Activated CD4-positive, alpha-beta T cell treated with anti-CD3 and anti-CD28 coated beads for 36 hours (primary cell): Measurements from ENCODE around the gene RHEB. TPM values are rescaled to one million over a fixed set of nuclear protein-coding genes. Genes with fewer than 3 reads are reported as not detected.

Source experiments
- ATAC-seq: fragments of 200-7000 bp; cut with Tn5 transposase; one replicate; pipeline ENCODE4 v1.10.0; 2021; ENCODE audit warnings: mild to moderate bottlenecking, moderate library complexity
- CTCF ChIA-PET: fragments of 350-600 bp; sonication (Branson Sonifier 250); formaldehyde crosslinking; loops from one replicate; lab custom pipeline; 2021; ENCODE audit warnings: antibody characterized with exemption; lab: Charles Lee
- POLR2A ChIA-PET: fragments of 350-600 bp; sonication (Branson Sonifier 250); formaldehyde crosslinking; loops from one replicate; lab custom pipeline; 2021; ENCODE audit warnings: antibody characterized with exemption, inconsistent platforms; lab: Charles Lee
- DNase-seq: peaks from one replicate; pipeline ENCODE4 v3.0.0-alpha.2; 2020
- H3K27ac Mint-ChIP-seq: one replicate; pipeline ENCODE4 v1.8.0; 2021; ENCODE audit warnings: mixed read lengths
- H3K27me3 Mint-ChIP-seq: one replicate; pipeline ENCODE4 v1.8.0; 2021; ENCODE audit warnings: mixed read lengths
- H3K36me3 Mint-ChIP-seq: one replicate; pipeline ENCODE4 v1.8.0; 2021; ENCODE audit warnings: low read depth, mixed read lengths
- H3K4me1 Mint-ChIP-seq: one replicate; pipeline ENCODE4 v1.8.0; 2021; ENCODE audit warnings: mixed read lengths
- H3K4me3 Mint-ChIP-seq: one replicate; pipeline ENCODE4 v1.8.0; 2021; ENCODE audit warnings: mild to moderate bottlenecking, moderate library complexity, mixed read lengths
- H3K9me3 Mint-ChIP-seq: one replicate; pipeline ENCODE4 v1.8.0; 2021; ENCODE audit warnings: low read depth, mixed read lengths
- intact Hi-C, 2 experiments: fragments of 100-400 bp; cut with DNase I in 1 of 2; cut with micrococcal nuclease in 1 of 2; formaldehyde crosslinking; loops; one replicate each; pipeline versions ENCODE4 v1.14.2 to v1.15.1; 2022 to 2024; cut with DNase I, micrococcal nuclease
- total RNA-seq, 2 experiments: library from RNA; stranded (reverse); gene quantifications; one replicate each; pipeline ENCODE4 v1.2.3, GENCODE V29; 2021

The RHEB gene
- total RNA-seq, 2 experiments from 2014 or later, result 42.8 to 43.0 TPM

DNA sequence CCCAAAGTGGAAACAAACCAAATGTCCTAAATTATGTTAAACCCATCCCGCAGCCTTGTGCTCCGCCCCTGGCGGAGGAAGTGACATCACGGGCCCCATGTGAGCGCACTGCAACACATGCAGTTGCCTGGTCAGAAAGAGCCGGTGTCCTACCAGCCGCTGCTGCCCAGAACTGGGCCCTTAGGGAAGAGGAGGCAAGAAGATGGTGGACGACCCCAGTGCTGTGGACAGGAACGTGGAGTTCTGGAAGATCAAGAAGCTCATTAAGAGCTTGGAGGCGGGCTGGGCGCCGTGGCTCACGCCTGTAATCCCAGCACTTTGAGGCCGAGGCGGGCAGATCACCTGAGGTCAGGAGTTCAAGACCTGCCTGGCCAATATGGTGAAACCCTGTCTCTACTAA lies 18.0 kb downstream of the RHEB start:
- Mint-ChIP-seq H3K27me3 (no peaks in the 10 kb centered on the region), H3K4me1 (peaks cover 54% of the 10 kb centered on the region), H3K9me3 (no peaks in the 10 kb centered on the region), H3K4me3 (no peak overlapping the region), H3K27ac (no peak overlapping the region), H3K36me3 (peaks cover 7% of the 10 kb centered on the region)
- no peak for ATAC-seq
- ChIA-PET CTCF (interaction anchor here (0.7 kb wide), 1 partner anchor 14 kb away, joined by 3 read pairs; no protein-coding TSS in a partner anchor), POLR2A (no interaction called here)
- DNase-seq, result no peak
- intact Hi-C loops, result no loop called here

DNA sequence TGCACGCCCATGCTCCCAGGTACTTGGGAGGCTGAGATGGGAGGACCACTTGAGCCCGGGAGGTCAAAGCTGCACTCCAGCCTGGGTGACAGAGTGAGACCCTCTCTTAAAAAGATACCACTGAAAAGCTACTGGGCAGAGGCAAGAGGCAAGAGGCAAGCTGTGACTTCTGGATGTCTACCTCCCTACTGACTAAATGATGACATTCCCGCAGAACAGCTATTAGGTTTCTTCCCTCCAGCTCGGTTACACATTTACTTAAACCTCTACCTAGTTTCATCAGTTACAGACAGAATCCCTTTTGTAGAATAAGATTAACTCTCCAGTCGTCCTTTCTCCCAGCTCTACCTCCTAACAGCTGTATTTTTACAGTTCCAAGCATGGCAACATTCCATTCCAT lies 21.2 kb downstream of the RHEB start:
- no peak for DNase-seq
- no peaks in the 10 kb centered on the region for H3K27me3 Mint-ChIP-seq
- ChIA-PET CTCF (interaction anchor here (0.6 to 2.2 kb wide), 5 partner anchors 10 to 261 kb away, joined by 3 to 8 read pairs (median 4); no protein-coding TSS in a partner anchor), POLR2A (interaction anchor here (0.7 kb wide), 1 partner anchor 284 kb away, joined by 3 read pairs; no protein-coding TSS in a partner anchor)
- no peaks in the 10 kb centered on the region for H3K9me3 Mint-ChIP-seq
- no peak for ATAC-seq
- peaks cover 4% of the 10 kb centered on the region for H3K36me3 Mint-ChIP-seq
- H3K4me1 Mint-ChIP-seq, result peaks cover 56% of the 10 kb centered on the region
- no peak overlapping the region for H3K27ac Mint-ChIP-seq
- intact Hi-C loops, result no loop called here
- no peak overlapping the region for H3K4me3 Mint-ChIP-seq

DNA sequence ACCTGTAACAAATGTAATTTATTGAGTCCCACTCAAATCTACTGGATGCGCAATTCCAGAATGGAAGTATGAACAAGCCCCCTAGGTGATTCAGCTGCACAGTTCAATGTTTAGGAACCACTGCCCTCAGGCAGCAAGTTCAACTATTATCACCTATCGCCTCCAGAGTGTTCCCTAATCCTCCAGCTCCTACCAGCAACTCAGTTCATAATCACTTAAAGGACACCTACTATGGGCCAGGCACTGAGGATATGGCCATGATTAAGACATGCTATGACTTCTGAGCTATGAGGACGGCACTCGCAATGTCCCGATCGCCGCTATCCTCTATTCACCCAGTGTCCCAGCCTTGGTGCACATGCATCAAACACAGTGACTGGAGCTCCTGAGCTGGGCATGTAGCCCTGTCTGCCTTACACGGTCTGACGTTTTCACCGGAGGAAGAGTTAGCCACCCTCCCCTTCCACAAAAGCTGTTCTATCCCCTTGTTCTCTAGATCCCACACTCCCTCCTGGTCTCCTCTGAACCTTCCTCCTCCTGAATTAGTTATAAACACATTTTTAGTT lies 22.3 kb downstream of the RHEB start:
- intact Hi-C loops, result no loop called here
- Mint-ChIP-seq H3K36me3 (peaks cover 7% of the 10 kb centered on the region), H3K27ac (no peak overlapping the region), H3K9me3 (no peaks in the 10 kb centered on the region), H3K4me3 (no peak overlapping the region), H3K4me1 (peaks cover 51% of the 10 kb centered on the region), H3K27me3 (no peaks in the 10 kb centered on the region)
- ATAC-seq (no peak), DNase-seq (no peak)
- CTCF ChIA-PET, result interaction anchor here (0.5 to 2.2 kb wide), 7 partner anchors 9 to 131 kb away, joined by 3 to 8 read pairs (median 3); no protein-coding TSS in a partner anchor
- POLR2A ChIA-PET, result interaction anchor here (1.0 to 1.1 kb wide), 2 partner anchors 9 to 10 kb away, joined by 3 read pairs; no protein-coding TSS in a partner anchor

DNA sequence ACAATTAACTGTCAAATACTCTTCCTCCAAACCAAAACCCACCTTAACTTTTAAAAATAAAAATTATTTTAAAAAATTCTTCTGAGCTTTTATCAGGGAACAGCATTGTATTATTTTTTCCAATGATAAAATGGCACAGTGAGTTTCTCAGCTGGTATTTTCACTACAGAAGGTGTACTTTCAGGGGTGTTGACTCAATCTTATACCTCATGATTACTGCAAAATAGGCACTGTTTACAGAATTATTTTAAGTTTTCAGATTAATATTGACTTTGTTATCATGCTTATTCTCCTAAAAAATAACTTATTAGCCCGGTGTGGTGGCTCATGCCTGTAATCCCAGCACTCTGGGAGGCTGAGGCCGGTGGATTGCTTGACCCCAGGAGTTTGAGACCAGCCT lies 24.3 kb downstream of the RHEB start:
- Mint-ChIP-seq H3K27ac (no peak overlapping the region), H3K9me3 (no peaks in the 10 kb centered on the region), H3K4me3 (no peak overlapping the region), H3K27me3 (no peaks in the 10 kb centered on the region), H3K4me1 (peaks cover 41% of the 10 kb centered on the region), H3K36me3 (peaks cover 8% of the 10 kb centered on the region)
- ChIA-PET POLR2A (no interaction called here), CTCF (interaction anchor here (0.7 kb wide), 1 partner anchor 14 kb away, joined by 4 read pairs; no protein-coding TSS in a partner anchor)
- intact Hi-C loops, result no loop called here
- ATAC-seq, result no peak
- DNase-seq, result no peak

DNA sequence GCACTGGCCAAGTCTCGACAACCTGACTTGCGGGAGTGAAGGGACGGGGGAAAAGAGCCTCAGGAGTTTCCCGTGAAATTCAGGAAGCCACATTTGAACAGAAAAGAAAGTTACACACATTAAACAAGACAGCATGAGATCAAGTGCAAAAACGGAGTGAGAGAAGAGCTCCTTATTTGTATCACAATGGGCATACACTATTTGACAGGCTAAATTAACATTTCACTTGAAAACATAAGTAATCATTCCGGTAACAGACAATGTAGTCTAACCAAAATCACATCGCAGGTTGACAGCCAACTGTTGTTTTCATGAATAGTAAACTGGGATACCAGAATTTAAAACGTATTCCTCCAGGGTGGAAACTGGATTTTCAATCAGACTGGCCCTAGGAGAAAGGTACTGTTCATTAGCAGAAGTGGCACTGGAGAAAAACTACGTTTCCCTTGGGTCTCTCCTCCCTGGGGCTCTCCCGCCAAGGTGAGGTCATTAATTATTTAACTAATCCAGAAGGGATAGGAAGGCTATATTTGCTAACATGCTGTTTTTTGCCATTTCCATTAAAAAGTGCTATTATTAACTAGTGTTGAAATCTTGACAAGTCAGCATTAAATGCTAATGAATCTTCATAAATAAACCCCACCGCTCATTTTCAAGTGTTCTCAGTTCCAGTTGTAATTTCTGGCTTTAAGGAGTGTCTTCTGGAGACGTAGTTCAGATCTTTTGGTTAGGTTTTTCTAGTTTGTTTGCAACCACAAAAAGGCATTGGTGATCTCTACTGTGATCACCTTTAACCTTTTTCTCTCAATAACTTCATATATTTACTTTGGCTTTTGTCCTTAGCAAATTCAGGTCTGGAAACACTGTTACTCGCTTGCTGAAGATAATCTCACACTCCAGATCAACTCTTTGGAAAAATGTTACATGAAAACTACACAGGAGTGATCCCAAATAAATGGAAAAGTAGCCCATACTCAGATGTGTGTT lies 25.1 kb downstream of the RHEB start:
- intact Hi-C loops, result no loop called here
- peaks cover 13% of the 10 kb centered on the region for H3K36me3 Mint-ChIP-seq
- no peak for DNase-seq
- peaks cover 39% of the 10 kb centered on the region for H3K4me1 Mint-ChIP-seq
- no peaks in the 10 kb centered on the region for H3K9me3 Mint-ChIP-seq
- CTCF ChIA-PET, result interaction anchor here (1.0 kb wide), 1 partner anchor 17 kb away, joined by 3 read pairs; no protein-coding TSS in a partner anchor
- no peaks in the 10 kb centered on the region for H3K27me3 Mint-ChIP-seq
- H3K4me3 Mint-ChIP-seq, result no peak overlapping the region
- ATAC-seq, result no peak
- POLR2A ChIA-PET, result no interaction called here
- H3K27ac Mint-ChIP-seq, result no peak overlapping the region

DNA sequence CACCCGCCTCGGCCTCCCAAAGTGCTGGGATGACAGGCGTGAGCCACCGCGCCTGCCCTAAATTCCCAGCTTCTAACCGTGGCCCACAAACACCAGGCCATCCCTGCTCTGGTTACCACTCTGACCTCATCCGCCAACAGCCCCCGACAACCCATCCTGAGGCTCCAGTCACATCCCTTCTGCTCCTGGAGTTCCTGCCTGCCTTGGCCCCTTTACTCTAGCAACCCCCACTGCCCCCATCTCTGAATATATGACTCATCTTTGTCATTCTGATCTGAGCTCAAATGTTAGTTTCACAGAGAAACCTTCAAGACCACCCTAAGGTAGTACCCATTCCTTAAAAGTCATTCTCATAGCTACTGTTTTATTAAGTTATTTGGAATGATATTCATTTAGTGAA lies 26.6 kb downstream of the RHEB start:
- no peaks in the 10 kb centered on the region for H3K9me3 Mint-ChIP-seq
- CTCF ChIA-PET, result interaction anchor here (1.0 kb wide), 1 partner anchor 15 kb away, joined by 3 read pairs; no protein-coding TSS in a partner anchor
- no peak overlapping the region for H3K4me3 Mint-ChIP-seq
- H3K4me1 Mint-ChIP-seq, result peaks cover 30% of the 10 kb centered on the region
- no peak overlapping the region for H3K27ac Mint-ChIP-seq
- intact Hi-C loops, result no loop called here
- no peak for ATAC-seq
- POLR2A ChIA-PET, result no interaction called here
- peaks cover 23% of the 10 kb centered on the region for H3K36me3 Mint-ChIP-seq
- H3K27me3 Mint-ChIP-seq, result no peaks in the 10 kb centered on the region
- DNase-seq, result no peak

DNA sequence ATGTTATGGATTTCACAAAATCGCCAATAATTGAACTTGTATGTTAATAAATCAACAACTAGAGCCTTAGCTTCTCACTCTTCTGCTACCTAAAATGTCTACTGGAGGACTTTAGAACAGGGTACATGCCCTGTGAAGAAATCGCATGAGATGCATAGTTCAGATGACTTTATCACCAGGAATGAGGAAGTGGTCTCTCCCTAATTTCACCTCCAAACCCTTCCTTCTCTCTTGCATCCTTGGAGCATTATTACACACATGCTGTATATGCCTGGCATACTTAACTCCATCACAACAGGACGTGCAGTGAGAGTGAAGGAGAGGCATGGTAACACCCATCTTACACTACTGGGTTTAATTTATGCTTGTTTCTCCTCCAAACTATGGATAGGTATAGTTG lies 27.8 kb downstream of the RHEB start:
- Mint-ChIP-seq H3K4me1 (peaks cover 22% of the 10 kb centered on the region), H3K27me3 (no peaks in the 10 kb centered on the region), H3K36me3 (peaks cover 30% of the 10 kb centered on the region), H3K9me3 (no peaks in the 10 kb centered on the region), H3K27ac (no peak overlapping the region), H3K4me3 (no peak overlapping the region)
- ChIA-PET CTCF (interaction anchor here (0.6 to 1.0 kb wide), 3 partner anchors 9 to 430 kb away, joined by 3 to 4 read pairs (median 4); no protein-coding TSS in a partner anchor), POLR2A (no interaction called here)
- ATAC-seq, result no peak
- intact Hi-C loops, result no loop called here
- no peak for DNase-seq

DNA sequence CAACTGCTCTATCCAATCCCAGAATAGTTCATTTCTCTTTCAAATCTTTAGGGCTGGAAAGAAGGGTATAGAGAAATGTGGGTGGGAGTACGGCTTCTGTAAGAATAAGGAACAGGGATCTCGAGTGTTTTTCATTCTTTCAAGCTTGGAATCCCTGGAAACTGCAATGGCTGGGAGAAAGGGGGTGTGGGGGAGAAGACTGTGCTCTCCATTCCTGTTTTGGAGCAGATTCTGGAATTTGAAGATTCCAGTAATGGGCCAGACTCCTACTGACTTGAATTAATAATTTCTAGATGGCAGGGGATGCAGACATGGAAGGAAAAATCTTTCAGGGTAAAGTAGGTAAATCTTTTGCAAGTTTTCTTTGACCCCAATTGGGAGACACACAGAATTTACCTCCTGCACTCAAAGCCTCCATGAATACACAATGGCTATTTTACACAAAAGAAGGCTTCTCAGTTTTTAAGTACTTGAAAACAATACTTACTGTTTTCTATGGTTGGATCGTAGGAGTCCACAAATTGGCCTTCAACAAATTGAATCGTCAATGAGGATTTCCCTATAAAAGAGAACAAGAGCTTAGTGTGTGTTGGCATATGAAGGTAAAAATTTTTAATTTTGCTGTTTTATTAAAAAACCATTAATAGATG lies 29.1 kb downstream of the RHEB start:
- Mint-ChIP-seq H3K36me3 (peaks cover 37% of the 10 kb centered on the region), H3K4me1 (peaks cover 25% of the 10 kb centered on the region), H3K27me3 (no peaks in the 10 kb centered on the region), H3K4me3 (no peak overlapping the region), H3K9me3 (no peaks in the 10 kb centered on the region), H3K27ac (no peak overlapping the region)
- DNase-seq, result no peak
- ChIA-PET CTCF (interaction anchor here (0.9 to 1.5 kb wide), 3 partner anchors 15 to 269 kb away, joined by 3 to 5 read pairs (median 4); no protein-coding TSS in a partner anchor), POLR2A (no interaction called here)
- ATAC-seq, result no peak
- intact Hi-C loops, result no loop called here

DNA sequence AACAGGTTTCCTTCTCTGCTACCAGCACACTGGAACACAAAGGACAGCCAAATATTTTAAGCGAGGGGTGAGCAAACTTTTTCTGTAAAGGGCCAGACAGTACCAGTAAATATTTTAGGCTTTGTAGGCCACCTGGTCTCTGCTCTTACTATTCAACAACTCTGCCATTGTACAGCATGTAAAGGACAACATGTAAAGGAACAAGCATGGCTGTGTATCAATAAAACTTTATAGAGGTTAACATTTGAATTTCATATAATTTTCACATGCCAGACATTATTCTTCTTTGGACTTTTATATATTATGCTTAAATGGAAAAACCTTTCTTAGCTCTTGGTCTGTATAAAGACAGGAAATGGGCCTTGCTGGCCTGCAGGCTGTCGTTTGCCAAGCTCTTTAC lies 30.2 kb downstream of the RHEB start:
- Mint-ChIP-seq H3K4me3 (no peak overlapping the region), H3K9me3 (no peaks in the 10 kb centered on the region), H3K36me3 (peaks cover 45% of the 10 kb centered on the region), H3K27ac (no peak overlapping the region), H3K4me1 (peaks cover 24% of the 10 kb centered on the region), H3K27me3 (no peaks in the 10 kb centered on the region)
- CTCF ChIA-PET, result interaction anchor here (1.8 kb wide), 1 partner anchor 8 kb away, joined by 8 read pairs; no protein-coding TSS in a partner anchor
- POLR2A ChIA-PET, result no interaction called here
- DNase-seq, result no peak
- intact Hi-C loops, result no loop called here
- ATAC-seq, result no peak

DNA sequence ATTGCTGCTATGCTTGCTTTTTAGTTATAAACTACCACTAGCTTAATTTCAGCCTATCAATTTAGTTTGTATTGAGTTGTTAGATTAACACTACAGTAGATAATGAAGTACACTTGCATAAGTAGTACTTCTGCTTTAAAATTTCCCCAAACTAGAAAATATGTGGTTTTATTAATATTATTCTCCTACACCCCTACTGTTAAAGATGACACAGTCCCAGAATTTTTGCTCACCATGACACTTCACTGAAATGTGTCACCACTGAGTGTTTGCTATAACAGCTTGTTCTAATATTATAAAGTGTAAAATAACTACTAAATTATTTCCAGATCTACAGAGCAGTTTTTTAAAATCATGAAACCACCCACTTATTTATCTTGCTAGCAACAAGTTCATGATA lies 31.6 kb downstream of the RHEB start:
- Mint-ChIP-seq H3K36me3 (peaks cover 50% of the 10 kb centered on the region), H3K4me1 (peaks cover 14% of the 10 kb centered on the region), H3K27ac (no peak overlapping the region), H3K9me3 (no peaks in the 10 kb centered on the region), H3K4me3 (no peak overlapping the region), H3K27me3 (no peaks in the 10 kb centered on the region)
- intact Hi-C loops, result no loop called here
- CTCF ChIA-PET, result interaction anchor here (1.8 kb wide), 1 partner anchor 10 kb away, joined by 8 read pairs; no protein-coding TSS in a partner anchor
- POLR2A ChIA-PET, result interaction anchor here (0.6 to 1.1 kb wide), 2 partner anchors 9 to 133 kb away, joined by 3 read pairs; no protein-coding TSS in a partner anchor
- ATAC-seq, result no peak
- no peak for DNase-seq

DNA sequence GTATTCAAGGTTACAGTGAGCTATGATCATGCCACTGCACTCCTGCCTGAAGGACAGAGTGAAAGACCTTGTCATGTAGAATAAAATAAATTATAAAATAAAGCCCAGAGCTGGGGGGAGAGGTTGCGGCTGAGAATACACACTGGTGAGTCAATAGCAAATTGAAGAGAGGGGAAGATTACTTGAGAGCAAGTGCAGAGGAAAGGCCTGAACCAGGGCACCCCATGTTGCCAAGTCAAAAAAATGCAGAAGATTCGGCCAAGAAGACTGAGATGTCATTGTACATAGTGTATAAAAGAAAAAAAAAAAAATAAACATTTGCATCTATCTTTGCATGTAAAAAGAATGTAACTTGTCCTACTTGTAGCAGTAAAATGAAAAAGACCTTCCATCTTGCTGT lies 32.5 kb downstream of the RHEB start:
- no peak overlapping the region for H3K4me3 Mint-ChIP-seq
- H3K36me3 Mint-ChIP-seq, result peaks cover 57% of the 10 kb centered on the region
- CTCF ChIA-PET, result interaction anchor here (1.4 kb wide), 1 partner anchor 17 kb away, joined by 3 read pairs; no protein-coding TSS in a partner anchor
- H3K4me1 Mint-ChIP-seq, result peaks cover 18% of the 10 kb centered on the region
- intact Hi-C loops, result no loop called here
- DNase-seq (no peak), ATAC-seq (no peak)
- no peaks in the 10 kb centered on the region for H3K27me3 Mint-ChIP-seq
- no peak overlapping the region for H3K27ac Mint-ChIP-seq
- no peaks in the 10 kb centered on the region for H3K9me3 Mint-ChIP-seq
- POLR2A ChIA-PET, result no interaction called here
